Fibroblast of lung (primary cell): ENCODE results near the gene INPP4A.

Source experiments
- CTCF ChIP-seq, 2 donors: IDR thresholded peaks in 1 of 2; conservative IDR thresholded peaks in 1 of 2; 1 replicate in 1 of 2; 2 replicates in 1 of 2; pipeline ENCODE4 v1.5.1; 2011 to 2012; ENCODE audit warnings: low read length in 2 of 2, control low read depth in 1 of 2, inconsistent platforms in 1 of 2, low read depth in 1 of 2, mild to moderate bottlenecking in 1 of 2
- EZH2 ChIP-seq: IDR thresholded peaks from 2 replicates; pipeline ENCODE4 v1.5.1; 2012; ENCODE audit warnings: low read length, control low read depth, mild to moderate bottlenecking; ENCODE audit errors: missing control alignments

- TF ChIP-seq CTCF (conservative IDR thresholded peaks at IDR 0.05 in 1 of 2, IDR thresholded peaks at IDR 0.05 in 1 of 2; ENCODE audit: low read depth in 1 of 2, low read length in 2 of 2) (no peak), EZH2 (no peak)
Measured at GRCh38 chr2:98463551-98463971, 18.9 kb downstream of the INPP4A start.
